Measurements from ENCODE around the gene SLC23A2.

DNA sequence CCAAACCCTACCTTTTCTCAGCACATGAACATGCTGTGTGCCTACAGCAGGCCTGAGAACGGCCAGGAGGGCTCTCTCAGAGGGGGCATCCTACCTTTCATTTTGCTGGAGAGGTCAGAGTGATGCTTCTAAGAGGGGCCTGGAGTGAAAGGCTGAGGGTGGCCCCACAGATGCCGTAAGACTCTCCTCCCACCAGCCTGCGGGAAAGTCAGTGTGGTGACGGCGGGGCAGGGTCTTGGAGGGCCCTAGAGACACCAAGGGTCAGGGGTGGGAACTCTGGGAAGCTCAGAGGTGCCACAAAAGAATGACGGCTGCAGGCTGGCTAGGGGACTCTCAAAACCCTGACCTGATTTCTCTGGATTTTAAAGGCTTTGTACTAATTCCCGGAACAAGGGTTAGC is 107.6 kb downstream of the SLC23A2 start:
- TF ChIP-seq CTCF (IDR thresholded peaks at IDR 0.05) = no peak
- no peak for TF ChIP-seq POLR2A (IDR thresholded peaks at IDR 0.05)
